GM19043 (cell line): ENCODE measurements around the gene ZNF304.

Source experiments
- ATAC-seq: cut with Tn5 transposase; IDR thresholded peaks from one replicate; pipeline ENCODE4 v1.9.1; 2021; ENCODE audit warnings: low read depth; ENCODE audit not compliant: unreplicated experiment

ZNF304 gene

DNA sequence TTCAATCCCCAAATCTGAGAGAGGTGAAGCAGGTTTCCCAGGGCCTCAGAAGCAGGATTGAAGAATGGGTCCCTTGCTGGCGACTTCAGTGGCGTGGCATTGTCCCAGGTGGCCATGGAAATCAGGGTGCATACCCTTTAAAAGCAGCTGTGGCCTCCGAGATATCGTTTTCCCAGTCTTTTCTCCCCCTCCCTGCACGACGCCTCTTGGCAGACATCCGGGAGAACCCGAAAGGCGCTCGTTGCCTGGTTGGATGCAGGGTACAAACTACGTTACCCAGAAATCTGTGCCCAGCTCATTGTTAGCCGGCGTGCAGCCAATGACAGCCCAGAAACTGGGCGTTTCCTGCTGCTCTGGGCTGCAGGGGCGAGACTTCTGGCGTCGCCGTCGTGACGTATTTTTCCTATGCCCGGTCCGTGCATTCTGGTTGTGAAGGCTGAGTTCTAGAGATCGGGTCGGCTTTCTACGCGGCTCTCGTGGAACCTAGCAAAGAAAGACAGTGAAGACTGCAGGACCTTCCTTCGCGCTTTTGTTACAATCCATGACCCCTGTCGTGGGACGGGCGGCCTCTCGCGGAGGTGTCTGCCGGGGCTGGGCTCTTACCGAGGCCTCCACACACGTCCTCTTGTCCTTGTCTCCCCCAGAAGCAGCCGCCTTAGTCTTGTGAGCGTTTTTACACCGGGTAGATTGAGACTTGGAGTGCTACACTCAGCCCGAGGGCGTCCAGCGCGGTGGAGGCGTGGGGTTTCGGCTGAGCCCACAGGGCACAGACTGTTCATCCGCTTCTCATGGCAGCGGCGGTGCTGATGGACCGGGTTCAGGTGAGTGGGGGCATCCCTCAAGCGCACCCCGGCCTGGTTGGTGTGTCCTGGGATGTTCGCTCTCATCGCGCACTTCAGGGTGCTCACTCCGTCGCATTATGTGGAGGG lies at the start of gene ZNF304:
Gene ZNF304, plus strand, starts transcription at position 395 of the 929 bp plus-strand sequence. Its CDS starts 394 bp downstream, at position 789.
- peak; percentile 97 for ATAC-seq

- ATAC-seq, result no peak
Measured at GRCh38 chr19:57302020-57302465, 49.0 kb upstream of the ZNF304 start.

- ATAC-seq, result no peak
Measured at GRCh38 chr19:57302727-57303401, 48.2 kb upstream of the ZNF304 start.

DNA sequence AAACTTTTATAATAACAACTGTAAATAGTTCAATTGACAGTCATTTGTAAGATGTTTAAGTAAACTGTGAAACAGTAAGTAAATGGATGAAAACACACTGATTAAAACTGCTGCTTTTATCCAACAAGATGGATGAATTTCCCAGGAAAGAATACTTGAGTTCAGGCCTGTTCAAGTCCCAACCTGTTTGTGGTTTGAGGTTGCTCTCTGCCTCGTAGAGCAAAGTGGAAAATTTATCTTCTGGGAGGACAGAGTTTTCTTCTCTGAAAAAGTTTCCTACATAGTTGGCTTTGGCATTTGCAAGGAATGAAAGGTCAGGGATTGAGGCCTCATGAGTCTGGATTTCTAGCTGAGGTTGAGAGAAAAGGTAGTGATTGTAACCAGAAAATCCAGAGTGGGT lies 46.0 kb upstream of the ZNF304 start:
- ATAC-seq, result no peak

GRCh38 chr19:57308514-57308913 lies 42.6 kb upstream of the ZNF304 start:
- ATAC-seq, result no peak

DNA sequence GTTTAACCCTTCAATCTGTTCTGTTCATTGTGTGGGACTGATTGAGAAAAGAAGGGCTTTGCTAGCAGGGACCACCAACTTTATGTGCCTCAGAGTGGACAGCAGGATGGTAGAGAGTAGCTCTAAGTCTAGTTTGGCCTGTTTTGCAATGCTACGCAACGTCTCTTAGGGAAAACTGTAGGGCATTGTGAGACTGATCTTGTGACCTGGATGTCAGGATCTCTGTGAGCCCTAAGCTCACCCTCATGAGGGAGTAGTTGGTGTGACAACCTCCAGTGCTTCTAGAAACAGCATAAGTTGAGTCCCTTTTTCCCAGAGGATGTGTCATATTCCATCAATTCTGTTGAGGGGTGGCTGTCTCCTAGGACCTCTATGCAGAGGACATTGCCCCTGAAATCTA lies 40.3 kb upstream of the ZNF304 start:
- ATAC-seq, result no peak

DNA sequence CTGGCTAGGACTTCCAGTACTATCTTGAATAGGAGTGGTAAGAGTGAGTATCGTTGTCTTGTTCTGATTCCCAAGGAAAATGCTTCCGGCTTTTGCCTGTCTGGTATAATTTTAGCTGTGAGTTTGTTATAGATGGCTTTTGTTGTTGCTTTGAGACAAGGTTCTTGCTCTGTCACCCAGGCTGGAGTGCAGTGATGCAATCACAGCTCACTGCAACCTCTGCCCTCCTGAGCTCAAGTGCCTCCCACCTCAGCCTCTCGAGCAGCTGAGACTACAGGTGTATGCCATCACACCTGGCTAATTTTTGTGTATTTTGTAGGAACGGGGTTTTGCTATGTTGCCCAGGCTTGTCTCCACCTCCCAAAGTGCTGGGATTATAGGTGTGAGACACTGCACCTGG lies 36.9 kb upstream of the ZNF304 start:
- ATAC-seq, result no peak

DNA sequence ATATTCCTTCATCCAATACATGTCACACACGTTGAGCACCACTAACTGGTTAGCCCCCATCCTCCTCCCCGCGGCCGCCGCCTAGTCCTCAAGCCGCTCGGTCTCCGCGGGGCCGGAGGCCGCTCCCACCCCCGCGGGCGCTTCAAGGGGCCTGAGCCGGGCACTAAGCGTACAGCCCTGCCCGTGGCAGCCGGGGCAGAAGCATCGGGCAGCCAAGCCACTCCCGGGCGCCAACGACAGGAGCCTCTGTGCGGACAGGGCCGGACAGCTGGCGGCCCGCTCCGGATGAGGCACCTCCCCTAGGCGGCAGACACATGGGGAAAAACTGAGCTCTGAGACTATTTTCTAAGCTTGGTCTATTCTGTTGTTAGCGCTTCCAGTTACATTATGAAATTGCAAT lies 33.6 kb upstream of the ZNF304 start:
- ATAC-seq, result no peak

DNA sequence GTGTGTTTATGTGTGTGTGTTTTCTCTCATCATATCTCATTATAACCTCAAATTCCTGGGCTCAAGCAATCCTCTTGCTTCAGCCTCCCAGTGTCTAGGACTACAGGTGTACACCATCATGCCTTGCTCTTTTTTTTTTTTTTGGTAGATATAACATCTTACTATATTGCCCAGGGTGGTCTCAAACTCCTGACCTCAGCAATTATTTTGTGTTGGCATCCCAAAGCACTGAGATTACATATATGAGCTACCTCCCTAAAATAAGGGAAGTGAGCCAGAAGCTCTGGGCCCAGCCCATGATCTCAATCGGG lies 31.2 kb upstream of the ZNF304 start:
- no peak for ATAC-seq

DNA sequence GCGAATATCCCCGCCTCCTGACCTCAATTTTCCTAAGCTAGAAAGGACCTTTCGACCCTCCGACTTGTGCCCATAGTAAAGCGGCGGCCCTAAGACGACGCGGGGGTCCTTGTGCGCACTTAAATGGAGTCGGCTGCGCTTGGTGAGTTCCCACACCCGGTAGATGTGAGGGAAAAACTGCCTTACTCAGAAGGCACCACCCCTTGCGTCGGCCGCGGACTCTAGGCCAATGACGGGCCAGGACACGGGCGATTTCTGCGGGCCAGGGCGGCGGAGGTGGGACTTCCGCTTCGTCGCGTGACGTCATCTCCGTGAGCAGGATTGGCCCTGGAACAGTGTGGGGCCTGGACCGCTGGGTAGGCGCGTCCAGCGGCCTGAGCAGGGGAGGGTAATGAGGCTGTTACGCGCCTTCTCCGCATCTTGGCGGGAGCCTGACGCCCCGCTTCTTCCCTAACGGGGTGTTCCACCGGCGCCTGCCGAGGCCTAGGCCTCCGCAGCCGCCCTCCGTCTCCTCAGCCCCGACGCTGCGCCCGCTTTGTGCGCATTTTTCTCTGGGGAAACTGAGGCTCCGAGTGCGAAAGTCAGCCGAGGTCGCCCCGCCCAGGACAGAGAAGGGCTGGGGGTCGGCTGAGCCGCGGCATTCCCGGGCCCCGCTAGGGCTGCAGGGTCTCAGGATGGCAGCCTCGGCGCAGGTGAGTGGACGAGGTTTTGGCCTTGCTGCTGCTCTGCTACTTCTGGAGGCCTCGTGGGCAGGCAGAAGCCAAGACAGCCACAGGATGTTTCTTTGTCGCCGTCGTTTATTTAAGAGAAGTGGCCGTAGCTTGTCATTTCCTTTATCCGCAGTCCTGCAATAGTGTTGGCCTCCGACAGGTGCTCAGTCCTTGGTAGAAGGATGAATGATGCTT lies 30.6 kb upstream of the ZNF304 start, which contains the start of gene ZNF543:
Gene ZNF543, plus strand, starts transcription at position 293 of the 905 bp plus-strand sequence. Its CDS starts 382 bp downstream, at position 675.
- peak; percentile 97 for ATAC-seq

- ATAC-seq, result no peak
Measured at GRCh38 chr19:57321116-57321515, 30.0 kb upstream of the ZNF304 start.

GRCh38 chr19:57321751-57322150 lies 29.3 kb upstream of the ZNF304 start:
- ATAC-seq, result no peak

GRCh38 chr19:57324992-57325391 lies 26.1 kb upstream of the ZNF304 start:
- no peak for ATAC-seq

DNA sequence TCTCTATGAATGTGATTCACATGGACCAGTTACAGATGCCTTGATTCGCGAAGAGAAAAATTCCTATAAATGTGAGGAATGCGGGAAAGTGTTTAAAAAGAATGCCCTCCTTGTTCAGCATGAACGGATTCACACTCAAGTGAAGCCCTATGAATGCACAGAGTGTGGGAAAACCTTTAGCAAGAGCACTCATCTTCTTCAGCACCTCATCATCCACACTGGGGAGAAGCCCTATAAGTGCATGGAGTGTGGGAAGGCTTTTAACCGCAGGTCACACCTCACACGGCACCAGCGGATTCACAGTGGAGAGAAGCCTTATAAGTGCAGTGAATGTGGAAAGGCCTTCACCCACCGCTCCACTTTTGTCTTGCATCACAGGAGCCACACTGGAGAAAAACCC lies 23.1 kb upstream of the ZNF304 start:
- no peak for ATAC-seq

GRCh38 chr19:57334191-57334590 lies 16.9 kb upstream of the ZNF304 start:
- ATAC-seq, result no peak

DNA sequence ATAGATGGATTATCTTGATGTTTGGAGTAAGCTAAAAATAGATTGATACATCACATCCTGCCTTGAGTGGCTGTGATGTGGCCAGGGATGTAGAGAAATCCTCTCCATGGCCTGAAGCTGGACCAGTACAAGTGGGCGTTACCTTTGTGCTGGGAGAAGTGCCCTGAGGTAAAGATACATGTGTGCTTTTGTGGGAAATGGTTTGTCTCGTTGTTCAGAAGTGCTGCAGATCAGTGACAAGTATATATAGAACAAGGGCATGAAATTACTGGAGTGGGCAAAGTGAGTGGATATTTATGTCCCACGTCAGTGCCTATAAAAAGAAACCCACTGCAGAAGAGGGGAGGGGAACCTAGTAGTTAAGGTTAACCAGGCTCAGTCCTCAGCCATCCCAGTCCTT lies 12.2 kb upstream of the ZNF304 start:
- ATAC-seq, result no peak

DNA sequence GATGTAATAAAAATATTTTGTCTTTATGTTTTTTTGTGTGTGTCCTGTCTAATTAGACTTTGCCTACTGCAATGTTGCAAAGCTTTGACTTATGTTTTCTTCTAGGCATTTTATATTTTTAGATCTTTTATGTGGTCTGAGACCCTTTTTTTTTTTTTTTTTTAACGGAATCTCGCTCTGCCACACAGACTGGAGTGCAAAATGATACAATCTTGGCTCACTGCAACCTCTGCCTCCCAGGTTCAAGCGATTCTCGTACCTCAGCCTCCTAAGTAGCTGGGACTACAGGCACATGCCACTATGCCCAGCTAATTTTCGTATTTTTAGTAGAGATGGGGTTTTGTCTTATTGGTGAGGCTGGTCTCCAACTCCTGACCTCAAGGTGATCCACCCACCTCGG lies 8.5 kb upstream of the ZNF304 start:
- no peak for ATAC-seq

- ATAC-seq, result no peak
Measured at GRCh38 chr19:57348136-57348535, 2.9 kb upstream of the ZNF304 start.

DNA sequence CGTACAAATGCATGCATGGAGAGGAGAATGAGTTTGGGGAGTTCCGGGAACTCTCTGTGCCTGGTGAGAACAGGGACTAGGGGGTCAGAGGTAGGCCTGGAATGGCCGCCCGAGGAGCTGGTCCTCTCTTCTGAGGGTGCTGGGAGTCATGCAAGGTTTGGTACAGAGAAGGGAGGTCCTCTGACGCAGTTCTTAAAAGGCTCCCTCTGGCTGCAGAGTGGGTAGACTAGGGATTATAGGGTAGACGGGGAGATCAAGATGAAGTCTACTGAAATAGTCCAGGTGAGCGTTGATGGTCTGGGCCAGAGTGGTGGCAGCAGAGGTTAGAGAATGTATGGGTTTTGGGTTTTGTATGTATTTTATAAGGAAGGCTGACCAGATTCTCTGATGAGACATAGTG lies 796 bp downstream of the ZNF304 start:
- no peak for ATAC-seq

- no peak for ATAC-seq
Measured at GRCh38 chr19:57355916-57356315, 4.8 kb downstream of the ZNF304 start.

DNA sequence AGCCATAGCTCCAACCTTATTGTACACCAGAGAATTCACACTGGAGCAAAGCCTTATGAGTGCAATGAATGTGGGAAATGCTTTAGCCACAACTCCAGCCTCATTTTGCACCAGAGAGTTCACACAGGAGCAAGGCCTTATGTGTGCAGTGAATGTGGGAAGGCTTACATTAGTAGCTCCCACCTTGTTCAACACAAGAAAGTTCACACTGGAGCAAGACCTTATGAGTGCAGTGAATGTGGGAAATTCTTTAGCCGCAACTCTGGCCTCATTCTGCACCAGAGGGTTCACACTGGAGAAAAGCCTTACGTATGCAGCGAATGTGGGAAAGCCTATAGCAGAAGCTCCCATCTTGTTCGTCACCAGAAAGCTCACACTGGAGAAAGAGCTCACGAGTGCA lies 6.3 kb downstream of the ZNF304 start:
- no peak for ATAC-seq
